Mesenchymal stem cell (in vitro differentiated cells and primary cell): ENCODE measurements around the gene LCN6. TPM values are rescaled to one million over a fixed set of nuclear protein-coding genes. Genes with fewer than 3 reads are reported as not detected.

Experiments used
- small RNA-seq: library from polyadenylated mRNA; stranded (forward); fragments of <200 nt; extraction: miRNeasy Mini kit (QIAGEN cat#:217004); gene quantifications from one replicate; pipeline ENCODE3, GENCODE V24; 2013; ENCODE audit warnings: low read depth

Gene LCN6

Small RNA genes lying within 50 kb of the gene (small RNA-seq; reads per million reads assigned to genes)
- gene ATP6V1G1P3 (not detected), gene MIR6722 (not detected)
